ENCODE data around the gene NR1D2.

DNA sequence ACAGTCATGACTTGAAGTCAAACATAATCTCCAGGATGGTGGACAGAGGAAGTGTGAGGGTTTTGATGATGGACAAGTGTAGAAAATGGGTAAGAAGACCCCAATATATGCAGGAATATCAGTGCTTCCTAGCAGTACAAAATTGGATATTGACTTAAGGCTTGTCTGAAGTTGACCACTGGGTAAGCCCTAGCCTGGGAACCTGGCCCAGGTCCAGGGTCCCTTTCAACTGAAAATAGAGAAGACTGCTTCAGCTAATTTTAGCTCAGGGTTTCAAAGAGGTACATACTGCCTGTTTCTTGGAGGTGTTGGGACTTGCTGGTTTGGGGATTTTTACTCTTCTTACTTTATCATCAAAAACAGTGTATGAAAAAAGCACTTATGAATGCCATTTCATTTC, 4.7 kb downstream of the NR1D2 start:
- TF ChIP-seq, protein P1, sequence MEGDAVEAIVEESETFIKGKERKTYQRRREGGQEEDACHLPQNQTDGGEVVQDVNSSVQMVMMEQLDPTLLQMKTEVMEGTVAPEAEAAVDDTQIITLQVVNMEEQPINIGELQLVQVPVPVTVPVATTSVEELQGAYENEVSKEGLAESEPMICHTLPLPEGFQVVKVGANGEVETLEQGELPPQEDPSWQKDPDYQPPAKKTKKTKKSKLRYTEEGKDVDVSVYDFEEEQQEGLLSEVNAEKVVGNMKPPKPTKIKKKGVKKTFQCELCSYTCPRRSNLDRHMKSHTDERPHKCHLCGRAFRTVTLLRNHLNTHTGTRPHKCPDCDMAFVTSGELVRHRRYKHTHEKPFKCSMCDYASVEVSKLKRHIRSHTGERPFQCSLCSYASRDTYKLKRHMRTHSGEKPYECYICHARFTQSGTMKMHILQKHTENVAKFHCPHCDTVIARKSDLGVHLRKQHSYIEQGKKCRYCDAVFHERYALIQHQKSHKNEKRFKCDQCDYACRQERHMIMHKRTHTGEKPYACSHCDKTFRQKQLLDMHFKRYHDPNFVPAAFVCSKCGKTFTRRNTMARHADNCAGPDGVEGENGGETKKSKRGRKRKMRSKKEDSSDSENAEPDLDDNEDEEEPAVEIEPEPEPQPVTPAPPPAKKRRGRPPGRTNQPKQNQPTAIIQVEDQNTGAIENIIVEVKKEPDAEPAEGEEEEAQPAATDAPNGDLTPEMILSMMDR (IDR thresholded peaks at IDR 0.05): no peak
- TF ChIP-seq POLR2A (IDR thresholded peaks at IDR 0.05): no peak
